Psoas muscle (tissue), 8 donors: ENCODE measurements around the gene OGG1. TPM values are rescaled to one million over a fixed set of nuclear protein-coding genes. Genes with fewer than 3 reads are reported as not detected.

ENCODE experiments used
- ATAC-seq, 4 donors: fragments of 200-7000 bp; cut with Tn5 transposase; one replicate each; pipeline ENCODE4 v1.9.1; 2020; ENCODE audit warnings: moderate library complexity in 3 of 4, mild to moderate bottlenecking in 2 of 4
- DNase-seq, 2 donors: peaks; one replicate each; pipeline ENCODE4 v3.0.0-alpha.2; 2020
- H3K27ac ChIP-seq: fragments of 200-600 bp; one replicate; pipeline ENCODE4 v1.8.0; 2022
- H3K27me3 ChIP-seq, 3 donors: fragments of 200-600 bp in 1 of 3; one replicate each; pipeline versions ENCODE4 v1.6.1 to v1.8.0; 2013 to 2022; ENCODE audit warnings: low read length in 2 of 3, mild to moderate bottlenecking in 2 of 3, moderate library complexity in 1 of 3; ENCODE audit not compliant: insufficient read depth in 3 of 3
- H3K36me3 ChIP-seq, 2 donors: fragments of 200-600 bp in 1 of 2; one replicate each; pipeline versions ENCODE4 v1.6.1 to v1.8.0; 2013 to 2022; ENCODE audit warnings: low read depth in 1 of 2, mild to moderate bottlenecking in 1 of 2, moderate library complexity in 1 of 2; ENCODE audit not compliant: insufficient read depth in 1 of 2
- H3K4me1 ChIP-seq: fragments of 200-600 bp; one replicate; pipeline ENCODE4 v1.8.0; 2022
- H3K4me3 ChIP-seq: fragments of 200-600 bp; one replicate; pipeline ENCODE4 v1.8.0; 2022; ENCODE audit warnings: mild to moderate bottlenecking
- H3K9me3 ChIP-seq: fragments of 200-600 bp; one replicate; pipeline ENCODE4 v1.8.0; 2022
- WGBS, 3 donors: extraction: QIAGEN DNeasy Blood & Tissue Kit; methylation state at CpG; one replicate each; pipeline versions ENCODE4 v1.1.6 to v1.1.7; 2013; 5-methylcytosine and 5-hydroxymethylcytosine counted together
- intact Hi-C, 2 donors: fragments of 100-400 bp; cut with DNase I; formaldehyde crosslinking; loops; one replicate each; pipeline versions ENCODE4 v1.11.0 to v1.14.2; 2022
- polyA plus RNA-seq, 3 donors: library from polyadenylated mRNA; stranded (reverse); fragments of 200-250 nt; gene quantifications; one replicate each; pipeline ENCODE4 v1.2.3, GENCODE V29; 2013
- total RNA-seq, 4 donors: library from RNA; stranded (reverse); fragmentation: NEBNext Ultra II Directional in 2 of 4; extraction: Animal tissue kit (Norgen Biotek cat#: 25700) in 2 of 4; gene quantifications; one replicate each; pipeline versions ENCODE4 v1.2.1 to v1.2.4, GENCODE V29; 2021 to 2023
- TF ChIP-seq, protein P1 (sequence below): fragments of 200-600 bp; IDR thresholded peaks from one replicate; pipeline ENCODE4 v1.8.0; 2022; ENCODE audit warnings: antibody characterized with exemption
- donor health status: healthy with polysubstance abuse.
- donor health status: DM: no; HTN: no; CAD: no; lungs with moderate emphysema.
- donor health status: Bipolar disorder and iron deficiency.
- donor health status: healthy.
- donor health status: DM: yes; HTN: yes; CAD: no.
- donor health status: DM: no; HTN: no; CAD: no.
- donor health status: DM: no; HTN: no; CAD: no.
- donor health status: DM: yes; HTN: yes; CAD: no.

Gene OGG1
- total and polyA plus RNA-seq, 7 donors: 6.3 to 19.7 (median 8.9) TPM

GRCh38 chr3:9744162-9744561 lies 5.6 kb upstream of the OGG1 start:
- DNase-seq: no peak
- TF ChIP-seq, protein P1, sequence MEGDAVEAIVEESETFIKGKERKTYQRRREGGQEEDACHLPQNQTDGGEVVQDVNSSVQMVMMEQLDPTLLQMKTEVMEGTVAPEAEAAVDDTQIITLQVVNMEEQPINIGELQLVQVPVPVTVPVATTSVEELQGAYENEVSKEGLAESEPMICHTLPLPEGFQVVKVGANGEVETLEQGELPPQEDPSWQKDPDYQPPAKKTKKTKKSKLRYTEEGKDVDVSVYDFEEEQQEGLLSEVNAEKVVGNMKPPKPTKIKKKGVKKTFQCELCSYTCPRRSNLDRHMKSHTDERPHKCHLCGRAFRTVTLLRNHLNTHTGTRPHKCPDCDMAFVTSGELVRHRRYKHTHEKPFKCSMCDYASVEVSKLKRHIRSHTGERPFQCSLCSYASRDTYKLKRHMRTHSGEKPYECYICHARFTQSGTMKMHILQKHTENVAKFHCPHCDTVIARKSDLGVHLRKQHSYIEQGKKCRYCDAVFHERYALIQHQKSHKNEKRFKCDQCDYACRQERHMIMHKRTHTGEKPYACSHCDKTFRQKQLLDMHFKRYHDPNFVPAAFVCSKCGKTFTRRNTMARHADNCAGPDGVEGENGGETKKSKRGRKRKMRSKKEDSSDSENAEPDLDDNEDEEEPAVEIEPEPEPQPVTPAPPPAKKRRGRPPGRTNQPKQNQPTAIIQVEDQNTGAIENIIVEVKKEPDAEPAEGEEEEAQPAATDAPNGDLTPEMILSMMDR: no peak
- WGBS, 3 donors: 94 to 97% (median 94%) methylated on average over 8 to 13 of the region's 13 CpGs
- no peak for ATAC-seq
- no peak overlapping the region for H3K4me3 ChIP-seq
- no peaks in the 10 kb centered on the region for H3K9me3 ChIP-seq
- H3K36me3 ChIP-seq: peaks cover 29 to 95% of the 10 kb centered on the region in 2 donors
- H3K27me3 ChIP-seq: no peaks in the 10 kb centered on the region
- intact Hi-C loops: no loop called here
- H3K27ac ChIP-seq: no peak overlapping the region
- H3K4me1 ChIP-seq: peaks cover 4% of the 10 kb centered on the region

DNA sequence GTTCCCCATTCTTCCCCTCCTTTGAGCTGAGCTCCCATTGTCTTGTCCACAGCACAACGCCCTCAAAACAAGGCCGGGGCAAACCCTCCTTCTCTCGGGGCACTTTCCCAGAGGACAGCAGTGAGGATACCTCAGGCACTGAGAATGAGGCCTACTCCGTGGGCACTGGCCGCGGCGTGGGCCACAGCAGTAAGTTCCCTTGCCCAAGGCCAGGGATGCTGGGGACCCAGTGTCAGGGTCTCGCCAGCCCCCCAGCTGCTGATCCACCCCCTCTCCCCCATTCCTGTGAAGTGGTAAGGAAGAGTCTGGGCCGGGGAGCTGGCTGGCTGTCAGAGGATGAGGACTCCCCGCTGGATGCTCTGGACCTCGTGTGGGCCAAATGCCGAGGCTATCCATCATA lies 4.2 kb upstream of the OGG1 start:
- peaks cover 20 to 82% of the 10 kb centered on the region in 2 donors for H3K36me3 ChIP-seq
- DNase-seq: no peak
- H3K9me3 ChIP-seq: no peaks in the 10 kb centered on the region
- H3K27ac ChIP-seq: no peak overlapping the region
- intact Hi-C loops: no loop called here
- TF ChIP-seq, protein P1: no peak
- H3K4me1 ChIP-seq: peaks cover 8% of the 10 kb centered on the region
- no peaks in the 10 kb centered on the region for H3K27me3 ChIP-seq
- no peak overlapping the region for H3K4me3 ChIP-seq
- ATAC-seq: no peak
- WGBS, 3 donors: 90 to 93% (median 90%) methylated on average over 12 of the region's 12 CpGs

DNA sequence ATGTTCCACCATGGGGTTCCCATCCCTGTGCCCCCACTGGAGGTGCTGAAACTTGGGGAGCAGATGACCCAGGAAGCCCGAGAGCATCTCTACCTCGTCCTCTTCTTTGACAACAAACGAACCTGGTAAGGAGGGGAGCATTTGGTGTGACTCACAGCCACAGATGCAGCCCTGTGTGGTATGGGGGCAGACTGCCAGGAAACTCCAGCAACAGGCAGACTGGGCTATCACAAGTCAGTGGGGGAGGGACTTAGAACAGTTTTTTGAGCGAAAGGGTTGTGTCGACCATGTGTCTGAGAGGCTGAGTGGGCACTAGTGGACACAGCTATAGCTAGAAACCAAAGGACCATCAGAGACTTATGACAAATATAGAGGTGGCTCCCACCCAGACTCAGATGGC lies 3.4 kb upstream of the OGG1 start:
- Histone ChIP-seq H3K27ac (no peak overlapping the region), H3K36me3 (peaks cover 20 to 78% of the 10 kb centered on the region in 2 donors), H3K27me3 (no peaks in the 10 kb centered on the region), H3K4me1 (peaks cover 17% of the 10 kb centered on the region), H3K4me3 (no peak overlapping the region), H3K9me3 (no peaks in the 10 kb centered on the region)
- ATAC-seq: no peak
- TF ChIP-seq, protein P1: no peak
- DNase-seq: no peak
- intact Hi-C loops: no loop called here
- WGBS, 3 donors: 80 to 87% (median 84%) methylated on average over 5 of the region's 5 CpGs

GRCh38 chr3:9747267-9747666 lies 2.5 kb upstream of the OGG1 start:
- ATAC-seq (no peak), DNase-seq (no peak)
- Histone ChIP-seq H3K36me3 (peaks cover 17 to 78% of the 10 kb centered on the region in 2 donors), H3K9me3 (no peaks in the 10 kb centered on the region), H3K4me1 (peaks cover 19% of the 10 kb centered on the region), H3K4me3 (no peak overlapping the region), H3K27me3 (no peaks in the 10 kb centered on the region), H3K27ac (no peak overlapping the region)
- TF ChIP-seq, protein P1: no peak
- WGBS, 3 donors: 91 to 95% (median 92%) methylated on average over 7 to 8 of the region's 8 CpGs
- intact Hi-C loops: no loop called here

GRCh38 chr3:9748031-9748430 lies 1.7 kb upstream of the OGG1 start:
- no peak overlapping the region for H3K27ac ChIP-seq
- peaks cover 12 to 78% of the 10 kb centered on the region in 2 donors for H3K36me3 ChIP-seq

More at GRCh38 chr3:9748031-9748430, 1.7 kb upstream of the OGG1 start:
- no peak overlapping the region for H3K4me3 ChIP-seq
- no peak for DNase-seq
- WGBS, 3 donors: 93 to 95% (median 94%) methylated on average over 2 of the region's 2 CpGs
- no peaks in the 10 kb centered on the region for H3K27me3 ChIP-seq
- TF ChIP-seq, protein P1: no peak
- ATAC-seq: no peak
- H3K4me1 ChIP-seq: peaks cover 19% of the 10 kb centered on the region
- H3K9me3 ChIP-seq: no peaks in the 10 kb centered on the region
- intact Hi-C loops: no loop called here
